COLO668 (cell line): Measurements from ENCODE around the gene DNAH17.

Experiments used
- DNase-seq: peaks from one replicate; lab custom pipeline; 2025; ENCODE audit not compliant: unreplicated experiment; lab: John Stamatoyannopoulos, UW

Gene DNAH17

GRCh38 chr17:78433780-78434335, 143.3 kb downstream of the DNAH17 start:
- no peak for DNase-seq

- no peak for DNase-seq
These were observed 144.0 kb downstream of the DNAH17 start for GRCh38 chr17:78433013-78433727.

- no peak for DNase-seq
These were observed 144.8 kb downstream of the DNAH17 start for GRCh38 chr17:78432226-78433012.

GRCh38 chr17:78431692-78431958, 145.6 kb downstream of the DNAH17 start:
- no peak for DNase-seq

- DNase-seq = no peak
These were observed 146.1 kb downstream of the DNAH17 start for GRCh38 chr17:78430892-78431691.

- DNase-seq = no peak
These were observed 147.6 kb downstream of the DNAH17 start for GRCh38 chr17:78429618-78429995.

- no peak for DNase-seq
These were observed 148.2 kb downstream of the DNAH17 start for GRCh38 chr17:78428836-78429617.

GRCh38 chr17:78428025-78428575, 149.1 kb downstream of the DNAH17 start:
- DNase-seq = no peak

- DNase-seq = no peak
These were observed 150.1 kb downstream of the DNAH17 start for GRCh38 chr17:78427140-78427539.

GRCh38 chr17:78426293-78426879, 150.8 kb downstream of the DNAH17 start:
- DNase-seq = no peak

GRCh38 chr17:78425429-78425828, 151.8 kb downstream of the DNAH17 start:
- no peak for DNase-seq

- DNase-seq = no peak
These were observed 153.1 kb downstream of the DNAH17 start for GRCh38 chr17:78423961-78424675.

GRCh38 chr17:78422872-78423588, 154.2 kb downstream of the DNAH17 start:
- no peak for DNase-seq

GRCh38 chr17:78422267-78422605, 155.0 kb downstream of the DNAH17 start:
- DNase-seq = no peak

- peak; percentile 61 for DNase-seq
These were observed 155.5 kb downstream of the DNAH17 start for GRCh38 chr17:78421534-78422266.

- no peak for DNase-seq
These were observed 156.1 kb downstream of the DNAH17 start for GRCh38 chr17:78421084-78421533.

GRCh38 chr17:78419970-78420815, 157.0 kb downstream of the DNAH17 start:
- no peak for DNase-seq
